Middle frontal gyrus (tissue), 1 donor: ENCODE data around the gene CCNYL1.

ENCODE experiments used
- DNase-seq: peaks from one replicate; pipeline ENCODE4 v3.0.0-alpha.2; 2015; ENCODE audit warnings: low spot score; ENCODE audit errors: extremely low spot score

CCNYL1 gene

GRCh38 chr2:207765547-207765946 lies 54.1 kb downstream of the CCNYL1 start:
- no peak for DNase-seq

GRCh38 chr2:207766041-207766551 lies 54.7 kb downstream of the CCNYL1 start:
- no peak for DNase-seq

- DNase-seq = no peak
Measured at GRCh38 chr2:207766697-207767460, 55.4 kb downstream of the CCNYL1 start.

- DNase-seq = no peak
Measured at GRCh38 chr2:207767461-207768167, 56.2 kb downstream of the CCNYL1 start.

GRCh38 chr2:207768168-207768865 lies 56.9 kb downstream of the CCNYL1 start:
- DNase-seq = no peak

GRCh38 chr2:207768866-207769596 lies 57.6 kb downstream of the CCNYL1 start:
- no peak for DNase-seq

- no peak for DNase-seq
Measured at GRCh38 chr2:207770602-207771404, 59.4 kb downstream of the CCNYL1 start.

GRCh38 chr2:207771421-207771820 lies 60.0 kb downstream of the CCNYL1 start:
- DNase-seq = no peak

GRCh38 chr2:207772081-207772843 lies 60.8 kb downstream of the CCNYL1 start:
- DNase-seq = no peak

GRCh38 chr2:207772844-207773205 lies 61.4 kb downstream of the CCNYL1 start:
- DNase-seq = no peak

GRCh38 chr2:207775473-207775872 lies 64.0 kb downstream of the CCNYL1 start:
- no peak for DNase-seq

- DNase-seq = no peak
Measured at GRCh38 chr2:207777124-207777523, 65.7 kb downstream of the CCNYL1 start.

- no peak for DNase-seq
Measured at GRCh38 chr2:207778298-207778882, 67.0 kb downstream of the CCNYL1 start.

- no peak for DNase-seq
Measured at GRCh38 chr2:207779523-207779922, 68.1 kb downstream of the CCNYL1 start.

GRCh38 chr2:207782238-207783030 lies 71.0 kb downstream of the CCNYL1 start:
- no peak for DNase-seq

- DNase-seq = no peak
Measured at GRCh38 chr2:207783514-207783913, 72.1 kb downstream of the CCNYL1 start.

GRCh38 chr2:207784898-207785297 lies 73.5 kb downstream of the CCNYL1 start:
- DNase-seq = no peak

GRCh38 chr2:207787017-207787416 lies 75.6 kb downstream of the CCNYL1 start:
- no peak for DNase-seq

GRCh38 chr2:207787800-207788199 lies 76.4 kb downstream of the CCNYL1 start:
- DNase-seq = no peak
